WTC11 (cell line): ENCODE measurements around the gene SLC39A2. TPM values are rescaled to one million over a fixed set of nuclear protein-coding genes. Genes with fewer than 3 reads are reported as not detected.

Experiments used
- ATAC-seq: fragments of 200-7000 bp; cut with Tn5 transposase; 2 replicates; pipeline ENCODE4 v1.10.0; 2021; ENCODE audit warnings: mild to moderate bottlenecking, moderate library complexity
- CTCF ChIA-PET: fragments of 300-600 bp; sonication (Branson Sonifier 250); formaldehyde crosslinking; loops from one replicate; lab custom pipeline; 2021; ENCODE audit warnings: antibody characterized with exemption; lab: Charles Lee
- POLR2A ChIA-PET: fragments of 350-600 bp; sonication (Branson Sonifier 250); formaldehyde crosslinking; loops from one replicate; lab custom pipeline; 2021; ENCODE audit warnings: antibody characterized with exemption; lab: Charles Lee
- DNase-seq: peaks from one replicate; pipeline ENCODE4 v3.0.0; 2021; ENCODE audit warnings: low spot score
- H3K27ac Mint-ChIP-seq: 2 replicates; pipeline ENCODE4 v1.8.0; 2021; ENCODE audit warnings: mixed read lengths
- H3K27me3 Mint-ChIP-seq: 2 replicates; pipeline ENCODE4 v1.8.0; 2021; ENCODE audit warnings: low read depth, mild to moderate bottlenecking, moderate library complexity, mixed read lengths
- H3K36me3 Mint-ChIP-seq: 2 replicates; pipeline ENCODE4 v1.8.0; 2021; ENCODE audit warnings: mixed read lengths
- H3K4me1 Mint-ChIP-seq: 2 replicates; pipeline ENCODE4 v1.8.0; 2022; ENCODE audit warnings: mixed read lengths
- H3K4me3 Mint-ChIP-seq: 2 replicates; pipeline ENCODE4 v1.8.0; 2021; ENCODE audit warnings: mild to moderate bottlenecking, moderate library complexity, mixed read lengths
- H3K9me3 Mint-ChIP-seq: 2 replicates; pipeline ENCODE4 v1.8.0; 2021; ENCODE audit warnings: mixed read lengths
- FOXK1 ChIP-seq: sonication (generic); formaldehyde crosslinking; IDR thresholded peaks from 2 replicates; pipeline ENCODE4 v1.8.0; 2022; ENCODE audit warnings: mild to moderate bottlenecking, moderate library complexity, missing genetic modification reagents
- GTF2I ChIP-seq: fragments of 250-450 bp; sonication (Bioruptor Pico); conservative IDR thresholded peaks from 2 replicates; pipeline ENCODE4 v1.4.0; 2021; ENCODE audit warnings: mild to moderate bottlenecking
- MYBL2 ChIP-seq: sonication (generic); formaldehyde crosslinking; IDR thresholded peaks from 2 replicates; pipeline ENCODE4 v1.8.1; 2023; ENCODE audit warnings: mild to moderate bottlenecking, moderate library complexity, missing genetic modification reagents
- NFE2L1 ChIP-seq: sonication (generic); formaldehyde crosslinking; IDR thresholded peaks from 2 replicates; pipeline ENCODE4 v1.8.1; 2023; ENCODE audit warnings: missing genetic modification reagents
- TCF7 ChIP-seq: sonication (generic); formaldehyde crosslinking; IDR thresholded peaks from 2 replicates; pipeline ENCODE4 v1.8.0; 2022; ENCODE audit warnings: mild to moderate bottlenecking, low read depth, missing genetic modification reagents, moderate library complexity
- TEAD4 ChIP-seq: sonication (generic); formaldehyde crosslinking; IDR thresholded peaks from 2 replicates; pipeline ENCODE4 v1.8.0; 2022; ENCODE audit warnings: mild to moderate bottlenecking, missing genetic modification reagents
- ZBTB21 ChIP-seq: sonication (generic); formaldehyde crosslinking; IDR thresholded peaks from 2 replicates; pipeline ENCODE4 v1.8.1; 2023; ENCODE audit warnings: mild to moderate bottlenecking, missing genetic modification reagents, borderline replicate concordance
- ZNF138 ChIP-seq: sonication (generic); formaldehyde crosslinking; conservative IDR thresholded peaks from 2 replicates; pipeline ENCODE4 v1.8.1; 2022; ENCODE audit warnings: mild to moderate bottlenecking, moderate library complexity, missing genetic modification reagents
- ZNF232 ChIP-seq: sonication (generic); formaldehyde crosslinking; IDR thresholded peaks from 2 replicates; pipeline ENCODE4 v1.8.0; 2022; ENCODE audit warnings: mild to moderate bottlenecking, missing genetic modification reagents
- ZNF317 ChIP-seq: sonication (generic); formaldehyde crosslinking; IDR thresholded peaks from 2 replicates; pipeline ENCODE4 v1.8.1; 2023; ENCODE audit warnings: low read depth, mild to moderate bottlenecking, moderate library complexity, missing genetic modification reagents, borderline replicate concordance
- total RNA-seq: library from RNA; stranded (reverse); gene quantifications from 3 replicates; pipeline ENCODE4 v1.2.3, GENCODE V29; 2021
- TF ChIP-seq, protein P1 (sequence below): sonication (generic); formaldehyde crosslinking; IDR thresholded peaks from 2 replicates; pipeline ENCODE4 v1.8.0; 2022; ENCODE audit warnings: mild to moderate bottlenecking, missing genetic modification reagents
- TF ChIP-seq, protein P2 (sequence below): sonication (generic); formaldehyde crosslinking; IDR thresholded peaks from 2 replicates; pipeline ENCODE4 v1.8.1; 2022; ENCODE audit warnings: mild to moderate bottlenecking, moderate library complexity, missing genetic modification reagents
- TF ChIP-seq, protein P3 (sequence below): sonication (generic); formaldehyde crosslinking; IDR thresholded peaks from 2 replicates; pipeline ENCODE4 v1.8.1; 2023; ENCODE audit warnings: mild to moderate bottlenecking, missing genetic modification reagents, borderline replicate concordance
- TF ChIP-seq, protein P4 (sequence below): sonication (generic); formaldehyde crosslinking; IDR thresholded peaks from 2 replicates; pipeline ENCODE4 v1.8.1; 2022; ENCODE audit warnings: low read depth, mild to moderate bottlenecking, moderate library complexity, missing genetic modification reagents, borderline replicate concordance
- TF ChIP-seq, protein P5 (sequence below): sonication (generic); formaldehyde crosslinking; IDR thresholded peaks from 2 replicates; pipeline ENCODE4 v1.8.0; 2022; ENCODE audit warnings: mild to moderate bottlenecking, missing genetic modification reagents
- TF ChIP-seq, protein P6 (sequence below): fragments of 250-450 bp; sonication (Bioruptor Pico); conservative IDR thresholded peaks from 2 replicates; pipeline ENCODE4 v1.9.0; 2021; ENCODE audit warnings: mild to moderate bottlenecking
- TF ChIP-seq, protein P7 (sequence below): sonication (generic); formaldehyde crosslinking; IDR thresholded peaks from 2 replicates; pipeline ENCODE4 v1.8.1; 2023; ENCODE audit warnings: mild to moderate bottlenecking, missing genetic modification reagents

Gene SLC39A2
- total RNA-seq, 1 experiment from 2014 or later, result not detected

DNA sequence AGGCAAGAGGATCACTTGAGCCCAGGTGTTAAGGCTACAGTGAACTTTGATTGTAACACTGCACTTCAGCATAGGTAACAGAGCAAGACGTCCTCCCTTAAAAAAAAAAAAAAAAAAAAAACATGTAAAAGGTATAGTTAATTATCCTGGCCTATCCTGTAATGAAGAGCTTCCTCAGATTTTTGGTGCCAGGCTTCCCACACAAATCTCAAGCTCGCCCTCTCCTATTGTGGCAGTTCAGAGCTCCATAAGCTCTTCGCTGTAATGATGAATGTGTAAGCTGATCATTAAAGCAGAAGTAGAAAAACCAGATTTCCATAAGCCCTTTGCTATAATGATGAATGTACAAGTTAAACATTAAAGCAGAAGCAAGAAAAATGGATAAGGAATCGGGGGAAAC, 2.0 kb upstream of the SLC39A2 start (continued):
- TF ChIP-seq, protein P1, sequence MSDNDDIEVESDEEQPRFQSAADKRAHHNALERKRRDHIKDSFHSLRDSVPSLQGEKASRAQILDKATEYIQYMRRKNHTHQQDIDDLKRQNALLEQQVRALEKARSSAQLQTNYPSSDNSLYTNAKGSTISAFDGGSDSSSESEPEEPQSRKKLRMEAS, result no peak
- TF ChIP-seq ZBTB21 (CRISPR knock-in tag), result no peak
- no peak for TF ChIP-seq MYBL2 (CRISPR knock-in tag)
- TF ChIP-seq NFE2L1 (CRISPR knock-in tag), result no peak
- TF ChIP-seq, all 79 proteins: peak for 0

DNA sequence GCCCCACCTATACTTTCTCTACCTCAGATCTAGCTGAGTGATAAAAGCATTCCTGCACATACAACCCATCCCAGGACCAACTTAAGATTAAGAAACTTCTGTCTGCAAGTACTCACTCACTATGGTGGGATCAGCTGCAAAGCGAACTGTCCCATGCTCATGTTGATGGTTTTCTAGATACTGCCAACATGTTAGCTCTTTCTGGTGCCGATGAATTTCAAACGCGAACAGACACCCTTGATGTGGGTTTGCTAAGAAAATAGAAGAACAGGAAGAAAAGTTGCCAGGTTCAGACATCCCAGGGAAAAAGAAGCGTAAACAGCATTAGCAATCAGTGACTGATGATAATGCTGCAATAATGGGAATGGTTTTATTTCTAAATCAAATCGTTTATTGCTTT, 1.5 kb upstream of the SLC39A2 start:
- ChIA-PET POLR2A (interaction anchor here (0.6 to 1.3 kb wide), 5 partner anchors 17 to 196 kb away, joined by 3 to 8 read pairs (median 4); no protein-coding TSS in a partner anchor), CTCF (interaction anchor here (0.6 to 5.6 kb wide), 14 partner anchors 8 to 171 kb away, joined by 3 to 78 read pairs (median 5); partner anchors contain the start of gene ARHGEF40)
- ATAC-seq (no peak), DNase-seq (no peak)
- H3K4me1 Mint-ChIP-seq, result peaks cover 18% of the 10 kb centered on the region
- H3K9me3 Mint-ChIP-seq, result no peaks in the 10 kb centered on the region
- H3K4me3 Mint-ChIP-seq, result no peak overlapping the region
- TF ChIP-seq ZNF232 (CRISPR knock-in tag) (no peak), TEAD4 (no peak), GTF2I (CRISPR knock-in tag) (no peak), TCF7 (no peak), ZNF317 (CRISPR knock-in tag) (no peak), FOXK1 (no peak), ZNF138 (no peak)
- TF ChIP-seq, protein P2, sequence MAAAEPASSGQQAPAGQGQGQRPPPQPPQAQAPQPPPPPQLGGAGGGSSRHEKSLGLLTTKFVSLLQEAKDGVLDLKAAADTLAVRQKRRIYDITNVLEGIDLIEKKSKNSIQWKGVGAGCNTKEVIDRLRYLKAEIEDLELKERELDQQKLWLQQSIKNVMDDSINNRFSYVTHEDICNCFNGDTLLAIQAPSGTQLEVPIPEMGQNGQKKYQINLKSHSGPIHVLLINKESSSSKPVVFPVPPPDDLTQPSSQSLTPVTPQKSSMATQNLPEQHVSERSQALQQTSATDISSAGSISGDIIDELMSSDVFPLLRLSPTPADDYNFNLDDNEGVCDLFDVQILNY (CRISPR knock-in tag), result no peak
- TF ChIP-seq, protein P3, sequence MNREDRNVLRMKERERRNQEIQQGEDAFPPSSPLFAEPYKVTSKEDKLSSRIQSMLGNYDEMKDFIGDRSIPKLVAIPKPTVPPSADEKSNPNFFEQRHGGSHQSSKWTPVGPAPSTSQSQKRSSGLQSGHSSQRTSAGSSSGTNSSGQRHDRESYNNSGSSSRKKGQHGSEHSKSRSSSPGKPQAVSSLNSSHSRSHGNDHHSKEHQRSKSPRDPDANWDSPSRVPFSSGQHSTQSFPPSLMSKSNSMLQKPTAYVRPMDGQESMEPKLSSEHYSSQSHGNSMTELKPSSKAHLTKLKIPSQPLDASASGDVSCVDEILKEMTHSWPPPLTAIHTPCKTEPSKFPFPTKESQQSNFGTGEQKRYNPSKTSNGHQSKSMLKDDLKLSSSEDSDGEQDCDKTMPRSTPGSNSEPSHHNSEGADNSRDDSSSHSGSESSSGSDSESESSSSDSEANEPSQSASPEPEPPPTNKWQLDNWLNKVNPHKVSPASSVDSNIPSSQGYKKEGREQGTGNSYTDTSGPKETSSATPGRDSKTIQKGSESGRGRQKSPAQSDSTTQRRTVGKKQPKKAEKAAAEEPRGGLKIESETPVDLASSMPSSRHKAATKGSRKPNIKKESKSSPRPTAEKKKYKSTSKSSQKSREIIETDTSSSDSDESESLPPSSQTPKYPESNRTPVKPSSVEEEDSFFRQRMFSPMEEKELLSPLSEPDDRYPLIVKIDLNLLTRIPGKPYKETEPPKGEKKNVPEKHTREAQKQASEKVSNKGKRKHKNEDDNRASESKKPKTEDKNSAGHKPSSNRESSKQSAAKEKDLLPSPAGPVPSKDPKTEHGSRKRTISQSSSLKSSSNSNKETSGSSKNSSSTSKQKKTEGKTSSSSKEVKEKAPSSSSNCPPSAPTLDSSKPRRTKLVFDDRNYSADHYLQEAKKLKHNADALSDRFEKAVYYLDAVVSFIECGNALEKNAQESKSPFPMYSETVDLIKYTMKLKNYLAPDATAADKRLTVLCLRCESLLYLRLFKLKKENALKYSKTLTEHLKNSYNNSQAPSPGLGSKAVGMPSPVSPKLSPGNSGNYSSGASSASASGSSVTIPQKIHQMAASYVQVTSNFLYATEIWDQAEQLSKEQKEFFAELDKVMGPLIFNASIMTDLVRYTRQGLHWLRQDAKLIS (CRISPR knock-in tag), result no peak
- TF ChIP-seq, protein P4, sequence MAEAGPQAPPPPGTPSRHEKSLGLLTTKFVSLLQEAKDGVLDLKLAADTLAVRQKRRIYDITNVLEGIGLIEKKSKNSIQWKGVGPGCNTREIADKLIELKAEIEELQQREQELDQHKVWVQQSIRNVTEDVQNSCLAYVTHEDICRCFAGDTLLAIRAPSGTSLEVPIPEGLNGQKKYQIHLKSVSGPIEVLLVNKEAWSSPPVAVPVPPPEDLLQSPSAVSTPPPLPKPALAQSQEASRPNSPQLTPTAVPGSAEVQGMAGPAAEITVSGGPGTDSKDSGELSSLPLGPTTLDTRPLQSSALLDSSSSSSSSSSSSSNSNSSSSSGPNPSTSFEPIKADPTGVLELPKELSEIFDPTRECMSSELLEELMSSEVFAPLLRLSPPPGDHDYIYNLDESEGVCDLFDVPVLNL (CRISPR knock-in tag), result no peak
- TF ChIP-seq, protein P5, sequence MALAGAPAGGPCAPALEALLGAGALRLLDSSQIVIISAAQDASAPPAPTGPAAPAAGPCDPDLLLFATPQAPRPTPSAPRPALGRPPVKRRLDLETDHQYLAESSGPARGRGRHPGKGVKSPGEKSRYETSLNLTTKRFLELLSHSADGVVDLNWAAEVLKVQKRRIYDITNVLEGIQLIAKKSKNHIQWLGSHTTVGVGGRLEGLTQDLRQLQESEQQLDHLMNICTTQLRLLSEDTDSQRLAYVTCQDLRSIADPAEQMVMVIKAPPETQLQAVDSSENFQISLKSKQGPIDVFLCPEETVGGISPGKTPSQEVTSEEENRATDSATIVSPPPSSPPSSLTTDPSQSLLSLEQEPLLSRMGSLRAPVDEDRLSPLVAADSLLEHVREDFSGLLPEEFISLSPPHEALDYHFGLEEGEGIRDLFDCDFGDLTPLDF (CRISPR knock-in tag), result no peak
- TF ChIP-seq, protein P6, sequence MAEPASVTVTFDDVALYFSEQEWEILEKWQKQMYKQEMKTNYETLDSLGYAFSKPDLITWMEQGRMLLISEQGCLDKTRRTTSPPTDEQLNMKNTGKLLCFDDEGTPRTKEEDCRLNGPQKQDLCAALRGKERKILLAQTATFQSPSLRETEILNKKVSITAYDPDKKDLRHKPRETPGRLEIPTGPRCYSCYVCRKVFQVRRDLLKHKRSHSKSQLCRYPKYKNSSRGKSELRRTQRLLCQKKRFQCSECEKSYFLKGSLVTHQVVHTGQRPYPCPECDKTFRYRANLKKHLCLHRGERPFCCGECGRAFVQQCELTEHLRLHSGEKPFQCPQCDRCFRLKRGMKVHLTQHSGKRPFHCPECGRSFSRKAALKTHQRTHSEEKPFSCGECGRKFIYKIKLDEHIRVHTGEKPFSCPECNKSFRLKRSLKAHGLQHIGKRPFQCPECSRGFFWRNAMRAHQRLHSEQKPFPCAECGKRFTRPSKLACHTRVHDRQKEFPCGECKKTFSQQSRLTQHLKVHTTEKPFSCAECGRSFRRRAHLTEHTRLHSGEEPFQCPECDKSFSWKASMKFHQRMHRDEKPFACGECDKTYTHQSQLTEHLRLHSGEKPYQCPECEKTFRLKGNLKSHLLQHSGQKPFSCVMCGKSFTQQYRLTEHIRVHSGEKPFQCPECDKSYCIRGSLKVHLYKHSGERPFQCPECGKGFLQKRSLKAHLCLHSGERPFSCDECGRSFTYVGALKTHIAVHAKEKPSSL (CRISPR knock-in tag), result no peak
- TF ChIP-seq, protein P7, sequence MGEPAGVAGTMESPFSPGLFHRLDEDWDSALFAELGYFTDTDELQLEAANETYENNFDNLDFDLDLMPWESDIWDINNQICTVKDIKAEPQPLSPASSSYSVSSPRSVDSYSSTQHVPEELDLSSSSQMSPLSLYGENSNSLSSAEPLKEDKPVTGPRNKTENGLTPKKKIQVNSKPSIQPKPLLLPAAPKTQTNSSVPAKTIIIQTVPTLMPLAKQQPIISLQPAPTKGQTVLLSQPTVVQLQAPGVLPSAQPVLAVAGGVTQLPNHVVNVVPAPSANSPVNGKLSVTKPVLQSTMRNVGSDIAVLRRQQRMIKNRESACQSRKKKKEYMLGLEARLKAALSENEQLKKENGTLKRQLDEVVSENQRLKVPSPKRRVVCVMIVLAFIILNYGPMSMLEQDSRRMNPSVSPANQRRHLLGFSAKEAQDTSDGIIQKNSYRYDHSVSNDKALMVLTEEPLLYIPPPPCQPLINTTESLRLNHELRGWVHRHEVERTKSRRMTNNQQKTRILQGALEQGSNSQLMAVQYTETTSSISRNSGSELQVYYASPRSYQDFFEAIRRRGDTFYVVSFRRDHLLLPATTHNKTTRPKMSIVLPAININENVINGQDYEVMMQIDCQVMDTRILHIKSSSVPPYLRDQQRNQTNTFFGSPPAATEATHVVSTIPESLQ (CRISPR knock-in tag), result no peak
- peak overlapping the region; percentile 78 for H3K27ac Mint-ChIP-seq
- H3K27me3 Mint-ChIP-seq, result no peaks in the 10 kb centered on the region; the same call in 1 of the 2 replicates
- H3K36me3 Mint-ChIP-seq, result peaks cover 41% of the 10 kb centered on the region
